Stimulated activated CD8-positive, alpha-beta memory T cell treated with anti-CD3 and anti-CD28 coated beads, Interleukin-15, amount 100 ng/mL, for 24 hours (primary cell): ENCODE measurements around the gene PLPPR5.

Experiments
- DNase-seq: peaks from one replicate; pipeline ENCODE4 v3.0.0-alpha.2; 2020; ENCODE audit warnings: low read depth

The PLPPR5 gene

DNA sequence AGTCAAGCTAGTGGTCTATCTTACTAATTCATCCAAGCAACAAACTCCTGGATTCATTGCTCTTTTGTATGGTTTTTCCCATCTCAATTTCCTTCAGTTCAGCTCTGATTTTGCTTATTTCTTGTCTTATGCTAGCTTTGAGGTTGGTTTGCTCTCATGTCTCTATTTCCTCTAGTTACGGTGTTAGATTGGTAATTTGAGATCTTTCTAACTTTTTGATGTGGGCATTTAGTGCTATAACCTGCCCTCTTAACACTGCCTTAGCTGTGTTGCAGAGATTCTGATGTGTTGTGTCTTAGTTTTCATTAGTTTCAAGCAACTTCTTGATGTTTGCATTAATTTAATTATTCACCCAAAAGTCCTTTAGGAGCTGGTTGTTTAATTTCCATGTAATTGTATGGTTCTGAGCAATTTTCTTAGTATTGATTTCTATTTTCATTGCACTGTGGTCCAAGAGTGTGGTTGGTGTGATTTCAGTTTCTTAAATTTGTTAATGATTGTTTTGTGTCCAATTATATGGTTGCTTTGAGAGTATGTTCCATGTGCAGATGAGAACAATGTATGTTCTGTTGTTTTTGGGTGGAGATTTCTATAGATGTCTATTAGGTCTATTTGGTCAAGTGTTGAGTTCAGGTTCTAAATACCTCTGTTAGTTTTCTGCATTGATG, 154.6 kb downstream of the PLPPR5 start:
- no peak for DNase-seq

DNA sequence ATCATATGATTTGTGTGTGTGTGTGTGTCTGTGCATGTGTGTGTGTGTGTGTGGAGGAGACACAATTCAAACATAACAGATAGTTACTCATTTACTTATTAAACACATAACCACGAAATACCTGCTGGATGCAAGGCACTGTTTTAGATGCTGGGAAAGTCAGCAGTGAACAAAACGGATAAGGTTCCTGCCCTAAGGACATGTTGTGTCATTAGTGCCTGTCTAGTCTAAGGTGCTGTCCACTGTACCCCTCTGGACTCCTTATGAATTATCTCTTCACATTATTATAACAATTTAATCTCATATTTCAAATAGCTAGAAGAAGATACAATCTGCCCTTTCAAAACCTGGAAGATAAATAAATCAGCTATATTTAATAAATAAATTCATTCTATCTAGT, 162.4 kb downstream of the PLPPR5 start:
- no peak for DNase-seq
